ENCODE data around the gene NFE2L2.
"Not testable (repeated sequence)": the region's sequence is repeated elsewhere in the genome, so short reads cannot be mapped to it uniquely, and the experiment has no call there.

The NFE2L2 gene

GRCh38 chr2:177281400-177282180 lies 17.1 kb upstream of the NFE2L2 start:
- DNase-seq (ENCODE audit: low spot score) = no peak

GRCh38 chr2:177279847-177280246 lies 15.3 kb upstream of the NFE2L2 start:
- no peak for DNase-seq (ENCODE audit: low spot score)

GRCh38 chr2:177275743-177276055 lies 11.2 kb upstream of the NFE2L2 start:
- DNase-seq (ENCODE audit: low spot score) = no peak

GRCh38 chr2:177275040-177275742 lies 10.7 kb upstream of the NFE2L2 start:
- no peak for DNase-seq (ENCODE audit: low spot score)

- no peak for DNase-seq (ENCODE audit: low spot score)
These were observed 8.9 kb upstream of the NFE2L2 start for GRCh38 chr2:177273408-177273807.

- DNase-seq (ENCODE audit: low spot score) = no peak
These were observed 8.2 kb upstream of the NFE2L2 start for GRCh38 chr2:177272765-177273164.

- DNase-seq (ENCODE audit: low spot score) = no peak
These were observed 7.6 kb upstream of the NFE2L2 start for GRCh38 chr2:177271981-177272666.

- no peak for DNase-seq (ENCODE audit: low spot score)
These were observed 6.0 kb upstream of the NFE2L2 start for GRCh38 chr2:177270531-177270930.

- DNase-seq (ENCODE audit: low spot score) = no peak
These were observed 4.4 kb upstream of the NFE2L2 start for GRCh38 chr2:177268901-177269300.

GRCh38 chr2:177268187-177268871 lies 3.8 kb upstream of the NFE2L2 start:
- DNase-seq (ENCODE audit: low spot score) = no peak

- not testable (repeated sequence) for DNase-seq (ENCODE audit: low spot score)
These were observed 2.4 kb upstream of the NFE2L2 start for GRCh38 chr2:177266955-177267354.

- DNase-seq (ENCODE audit: low spot score) = no peak
These were observed 1.6 kb upstream of the NFE2L2 start for GRCh38 chr2:177265824-177266817.

GRCh38 chr2:177264209-177264692 lies 276 bp downstream of the NFE2L2 start:
- DNase-seq (ENCODE audit: low spot score) = no peak

GRCh38 chr2:177263451-177264208 lies 897 bp downstream of the NFE2L2 start:
- DNase-seq (ENCODE audit: low spot score) = peak; percentile 97

- DNase-seq (ENCODE audit: low spot score) = no peak
These were observed 1.5 kb downstream of the NFE2L2 start for GRCh38 chr2:177262958-177263450.

- no peak for DNase-seq (ENCODE audit: low spot score)
These were observed 2.4 kb downstream of the NFE2L2 start for GRCh38 chr2:177262092-177262491.

GRCh38 chr2:177261116-177262060 lies 3.1 kb downstream of the NFE2L2 start:
- no peak for DNase-seq (ENCODE audit: low spot score)

- no peak for DNase-seq (ENCODE audit: low spot score)
These were observed 4.1 kb downstream of the NFE2L2 start for GRCh38 chr2:177260379-177260778.

GRCh38 chr2:177258059-177258458 lies 6.5 kb downstream of the NFE2L2 start:
- no peak for DNase-seq (ENCODE audit: low spot score)

Measured in Ammon's horn (tissue), 1 donor.